NK-92 (cell line): ENCODE results near the gene WDR81.
"Not testable (repeated sequence)": the region's sequence is repeated elsewhere in the genome, so short reads cannot be mapped to it uniquely, and the experiment has no call there.

Source experiments
- DNase-seq: peaks from one replicate; lab custom pipeline; 2025; ENCODE audit not compliant: unreplicated experiment; lab: John Stamatoyannopoulos, UW

The WDR81 gene

DNA sequence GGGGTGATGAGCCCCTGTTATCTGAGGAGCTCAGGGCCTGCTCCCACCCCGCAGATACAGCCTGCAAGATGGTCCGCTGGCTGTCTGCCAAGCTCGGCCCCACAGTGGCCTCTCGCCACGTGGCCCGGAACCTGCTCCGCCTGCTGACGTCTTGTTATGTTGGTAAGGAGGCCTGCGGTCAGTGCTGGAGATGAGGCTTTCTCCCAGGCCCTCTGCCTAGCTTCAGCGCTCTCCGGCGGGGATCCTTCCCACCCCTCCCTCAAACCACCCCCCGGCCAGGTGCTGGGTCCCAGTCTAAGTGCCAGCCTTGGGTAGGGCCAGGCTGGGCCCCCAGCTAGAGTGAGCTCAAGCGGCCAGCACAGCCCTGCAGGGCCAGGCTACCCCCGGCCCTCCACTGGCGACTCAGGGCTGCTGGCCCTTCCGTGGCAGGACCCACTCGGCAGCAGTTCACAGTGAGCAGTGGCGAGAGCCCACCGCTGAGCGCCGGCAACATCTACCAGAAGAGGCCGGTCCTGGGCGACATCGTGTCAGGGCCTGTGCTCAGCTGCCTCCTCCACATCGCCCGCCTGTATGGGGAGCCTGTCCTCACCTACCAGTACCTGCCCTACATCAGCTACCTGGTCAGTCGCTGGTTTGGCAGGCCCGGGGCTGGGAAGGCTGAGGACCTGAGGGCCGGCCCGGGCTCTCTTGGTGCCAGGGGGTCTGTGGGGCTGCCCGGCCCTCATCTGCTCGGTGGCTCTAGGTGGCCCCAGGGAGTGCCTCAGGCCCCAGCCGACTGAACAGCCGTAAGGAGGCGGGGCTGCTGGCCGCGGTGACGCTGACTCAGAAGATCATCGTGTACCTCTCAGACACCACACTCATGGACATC, 6.1 kb downstream of the WDR81 start:
- DNase-seq = no peak

DNA sequence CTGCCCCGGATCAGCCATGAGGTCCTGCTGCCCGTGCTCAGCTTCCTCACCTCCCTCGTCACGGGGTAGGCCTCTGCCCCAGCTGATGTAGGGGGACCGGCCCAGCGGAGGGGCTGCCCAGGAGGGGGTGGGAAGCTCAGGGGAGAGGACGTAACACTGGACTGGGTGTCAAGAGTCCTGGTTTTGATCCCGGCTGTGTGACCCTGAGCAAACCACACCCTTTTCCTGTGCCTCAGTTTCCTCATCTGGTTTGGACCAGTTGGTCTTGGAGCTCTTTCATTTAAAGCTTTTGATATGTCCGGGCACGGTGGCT, 6.6 kb downstream of the WDR81 start:
- DNase-seq = no peak

DNA sequence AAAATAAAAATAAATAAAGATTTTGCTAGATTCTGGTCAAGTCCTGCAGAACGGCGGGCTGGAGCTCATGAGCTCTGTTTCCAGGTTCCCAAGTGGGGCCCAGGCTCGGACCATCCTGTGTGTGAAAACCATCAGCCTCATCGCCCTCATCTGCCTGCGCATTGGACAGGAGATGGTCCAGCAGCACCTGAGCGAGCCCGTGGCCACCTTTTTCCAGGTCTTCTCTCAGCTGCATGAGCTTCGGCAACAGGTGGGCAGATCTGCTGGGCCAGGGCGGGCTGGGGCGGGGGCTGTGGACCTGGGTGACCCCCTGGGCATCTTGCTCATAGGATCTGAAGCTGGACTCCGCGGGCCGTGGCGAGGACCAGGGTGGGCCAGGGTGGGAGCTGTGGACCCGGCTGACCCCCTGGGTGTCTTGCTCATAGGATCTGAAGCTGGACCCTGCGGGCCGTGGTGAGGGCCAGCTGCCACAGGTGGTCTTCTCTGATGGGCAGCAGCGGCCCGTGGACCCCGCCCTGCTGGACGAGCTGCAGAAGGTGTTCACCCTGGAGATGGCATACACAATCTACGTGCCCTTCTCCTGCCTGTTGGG, 7.8 kb downstream of the WDR81 start:
- no peak for DNase-seq

DNA sequence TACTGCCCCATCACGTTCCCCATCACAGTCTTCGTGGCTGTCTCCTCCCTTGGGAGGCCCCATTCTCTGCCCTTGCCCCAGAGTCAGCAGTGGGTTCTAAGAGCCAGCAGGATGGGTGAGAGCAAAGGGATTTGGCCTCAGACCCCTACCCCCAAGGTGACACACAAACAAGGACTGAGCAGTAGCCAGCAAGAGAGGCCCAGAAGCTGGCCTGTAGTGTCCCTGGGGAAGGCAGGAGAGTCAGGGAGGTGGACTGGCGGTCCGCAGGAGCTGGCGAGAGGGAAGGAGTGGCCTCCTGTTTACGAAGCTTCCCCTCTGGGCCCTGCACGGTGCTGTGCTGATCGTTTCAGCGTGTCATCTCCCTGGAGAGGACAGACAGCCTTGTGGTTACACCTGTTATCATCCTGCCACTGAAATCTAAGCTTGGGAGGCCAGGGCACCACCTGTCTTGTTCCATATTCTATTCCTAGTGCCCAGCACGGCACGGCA, 8.4 kb downstream of the WDR81 start:
- no peak for DNase-seq

DNA sequence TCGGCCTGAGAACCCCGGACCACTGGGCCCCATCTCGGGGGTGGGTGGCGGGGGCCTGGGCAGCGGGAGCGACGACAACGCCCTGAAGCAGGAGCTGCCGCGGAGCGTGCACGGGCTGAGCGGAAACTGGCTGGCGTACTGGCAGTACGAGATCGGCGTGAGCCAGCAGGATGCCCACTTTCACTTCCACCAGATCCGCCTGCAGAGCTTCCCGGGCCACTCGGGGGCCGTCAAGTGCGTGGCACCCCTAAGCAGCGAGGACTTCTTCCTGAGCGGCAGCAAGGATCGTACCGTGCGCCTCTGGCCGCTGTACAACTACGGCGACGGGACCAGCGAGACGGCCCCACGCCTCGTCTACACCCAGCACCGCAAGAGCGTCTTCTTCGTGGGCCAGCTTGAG, 9.3 kb downstream of the WDR81 start:
- no peak for DNase-seq

DNA sequence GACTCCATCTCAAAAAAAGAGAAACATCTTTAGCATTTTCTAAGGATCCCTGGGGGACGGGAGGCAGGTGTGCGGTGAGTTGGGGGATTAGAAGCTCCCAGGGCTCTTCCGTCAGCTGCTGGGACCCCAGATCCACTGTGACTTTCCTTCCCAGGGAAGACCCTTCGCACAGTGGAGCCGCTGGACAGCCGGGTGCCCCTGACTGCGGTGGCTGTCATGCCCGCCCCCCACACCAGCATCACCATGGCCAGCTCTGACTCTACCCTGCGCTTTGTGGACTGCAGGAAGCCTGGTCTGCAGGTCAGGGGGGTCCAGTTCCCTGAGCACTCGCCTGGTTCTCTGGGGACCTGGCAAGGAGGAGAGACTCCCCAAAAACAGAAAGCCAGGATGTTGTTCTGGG, 10.9 kb downstream of the WDR81 start:
- no peak for DNase-seq

DNA sequence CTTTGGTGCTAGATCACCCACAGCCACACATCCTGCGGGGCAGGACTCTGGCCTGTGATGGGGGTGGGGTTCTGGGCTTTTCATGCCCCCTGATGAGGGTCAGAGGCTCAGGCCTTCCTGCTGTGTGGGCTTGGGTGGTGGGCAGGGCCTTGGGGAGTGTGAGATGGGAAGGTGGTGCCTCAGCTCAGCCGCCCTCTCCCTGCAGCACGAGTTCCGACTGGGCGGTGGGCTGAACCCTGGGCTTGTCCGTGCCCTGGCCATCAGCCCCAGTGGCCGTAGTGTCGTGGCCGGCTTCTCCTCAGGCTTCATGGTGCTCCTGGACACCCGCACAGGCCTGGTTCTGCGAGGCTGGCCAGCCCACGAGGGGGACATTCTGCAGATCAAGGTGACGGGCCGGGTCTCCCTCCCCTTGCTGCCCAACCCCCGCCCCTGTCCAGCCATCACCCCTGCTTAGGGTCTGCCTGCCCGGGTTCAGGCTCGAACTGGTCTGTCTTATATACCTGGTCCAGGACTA, 11.4 kb downstream of the WDR81 start:
- no peak for DNase-seq

DNA sequence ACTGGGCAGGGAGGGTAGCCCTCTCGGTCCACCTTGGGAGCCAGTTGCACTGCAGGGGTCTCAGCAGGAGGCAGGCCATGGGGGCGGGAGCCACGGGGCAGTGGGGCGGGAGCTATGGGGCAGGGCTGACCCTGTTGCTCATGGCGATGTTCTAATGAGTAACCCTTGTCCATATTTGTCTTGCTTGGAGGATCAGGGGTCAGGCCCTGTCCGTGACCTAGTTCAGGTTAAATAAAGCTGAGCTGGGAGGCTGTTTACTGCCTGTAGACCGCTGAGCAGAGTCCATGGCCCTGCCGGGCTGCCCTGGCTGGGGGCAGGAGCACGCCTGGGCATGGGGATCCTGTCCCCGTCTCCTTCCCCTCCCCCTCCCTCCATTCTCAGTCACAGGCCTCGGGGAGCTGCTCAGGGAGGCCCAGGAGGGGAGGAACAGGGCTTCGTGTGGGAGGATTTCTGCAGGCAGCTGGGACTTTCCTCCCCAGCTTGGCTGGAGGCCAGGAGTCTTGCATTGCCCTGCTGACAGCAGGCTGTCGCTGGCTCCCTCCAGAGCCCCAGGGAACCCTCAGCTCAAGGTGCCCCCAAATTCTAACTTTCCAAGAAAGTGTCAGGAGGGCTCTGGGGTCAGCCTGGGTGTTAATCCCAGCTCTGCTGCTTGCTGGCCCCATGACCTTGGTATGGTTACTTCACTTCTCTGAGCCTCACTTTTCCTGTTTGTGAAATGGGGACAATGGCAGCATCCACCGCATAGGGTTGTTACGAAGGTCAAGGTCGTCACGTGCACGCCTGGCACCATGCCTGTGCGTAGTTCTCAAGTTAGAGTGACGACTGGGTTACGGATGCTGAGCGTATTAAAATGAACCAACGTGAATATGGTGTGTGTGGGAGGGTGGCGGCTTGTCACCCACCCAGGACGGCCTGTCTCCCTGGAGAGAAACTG, 12.1 kb downstream of the WDR81 start:
- no peak for DNase-seq

DNA sequence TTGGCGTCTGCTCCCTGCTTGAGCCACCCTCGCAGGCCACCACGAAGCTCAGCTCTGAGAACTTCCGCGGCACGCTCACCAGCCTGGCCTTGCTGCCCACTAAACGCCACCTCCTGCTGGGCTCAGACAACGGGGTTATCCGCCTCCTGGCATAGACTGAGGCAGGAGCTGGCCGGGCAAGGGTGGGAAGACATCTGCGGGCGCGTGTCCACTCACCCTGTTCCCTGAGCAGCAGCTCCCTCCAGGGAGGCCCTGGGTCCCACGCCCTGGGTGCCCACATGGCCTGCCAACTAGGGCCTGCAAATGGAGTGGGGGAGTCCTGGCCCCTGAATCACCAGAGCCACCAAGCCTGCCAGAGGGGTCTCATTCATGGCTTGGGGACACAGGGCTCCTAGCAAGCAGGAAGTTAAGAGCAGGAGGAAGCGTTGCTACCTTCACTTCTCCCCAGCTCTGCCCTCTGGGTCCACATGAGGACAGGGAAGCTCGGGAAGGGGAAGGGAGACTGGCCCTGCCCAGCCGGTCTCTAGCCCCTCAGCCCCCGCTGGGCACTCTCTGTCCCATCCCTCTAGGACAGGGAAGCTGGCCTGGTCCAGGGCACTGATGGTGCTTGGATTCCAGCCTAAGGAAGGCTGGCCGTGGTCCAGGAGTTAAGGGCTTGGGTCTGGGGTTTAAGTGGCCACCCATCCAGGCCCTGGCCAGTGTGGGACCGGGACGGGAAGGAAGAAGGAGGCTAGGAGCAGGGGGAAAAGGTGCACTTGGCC, 13.2 kb downstream of the WDR81 start:
- no peak for DNase-seq

DNA sequence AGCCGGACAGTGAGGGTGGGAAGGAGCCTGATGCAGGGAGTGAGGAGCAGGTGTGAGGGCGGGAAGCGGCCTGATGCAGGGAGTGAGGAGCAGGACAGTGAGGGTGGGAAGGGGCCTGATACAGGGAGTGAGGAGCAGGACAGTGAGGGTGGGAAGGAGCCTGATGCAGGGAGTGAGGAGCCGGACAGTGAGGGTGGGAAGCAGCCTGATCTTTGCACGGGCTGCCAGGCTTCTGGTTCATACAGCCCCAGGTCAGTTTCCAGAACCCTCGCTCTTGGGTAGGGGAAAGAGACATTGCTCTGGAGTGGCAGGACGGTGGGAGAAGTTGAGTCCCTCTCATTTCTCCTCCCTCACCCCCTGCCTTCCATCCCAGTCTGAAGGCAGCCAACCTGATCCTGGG, 17.4 kb downstream of the WDR81 start:
- DNase-seq = not testable (repeated sequence)

DNA sequence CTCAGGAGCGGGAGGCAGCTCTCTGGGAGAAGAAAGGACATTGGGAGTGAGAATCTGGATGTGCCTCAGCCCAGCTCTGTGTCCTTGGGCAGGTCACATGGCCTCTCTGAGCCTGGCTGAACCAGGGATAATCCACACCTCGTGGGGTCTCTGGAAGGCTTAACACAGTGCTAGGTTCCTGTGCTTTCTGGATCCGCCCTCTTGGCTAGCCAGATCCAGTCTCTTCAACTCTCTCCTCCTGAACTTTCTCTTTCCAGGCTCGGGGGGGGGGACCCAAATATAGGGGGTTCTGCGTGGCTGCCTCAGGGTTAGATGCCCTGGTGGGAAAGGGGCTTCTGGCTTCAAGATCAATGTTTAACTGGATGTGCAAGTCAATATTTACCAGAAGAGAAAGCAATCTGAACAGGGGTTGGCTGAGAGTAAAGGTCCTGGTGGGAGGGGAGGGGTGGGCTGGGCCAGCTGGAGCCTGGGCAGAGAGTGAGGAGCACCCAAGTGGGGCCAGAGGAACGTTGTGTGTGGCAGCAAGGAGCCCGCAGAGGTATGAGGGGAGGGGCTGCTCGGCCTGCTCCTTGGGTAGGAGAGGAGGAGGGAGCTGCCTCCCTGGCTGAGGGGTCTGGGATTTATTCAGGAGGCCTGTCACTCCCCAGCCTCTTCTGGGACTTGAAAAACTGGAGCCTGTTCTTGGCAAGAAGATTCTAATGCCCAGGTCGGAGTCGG, 18.0 kb downstream of the WDR81 start, which contains the start of gene SERPINF2:
Gene SERPINF2, plus strand, starts transcription at position 501 of the 717 bp plus-strand sequence. CDS start 2,125 bp downstream, outside the sequence.
- no peak for DNase-seq

DNA sequence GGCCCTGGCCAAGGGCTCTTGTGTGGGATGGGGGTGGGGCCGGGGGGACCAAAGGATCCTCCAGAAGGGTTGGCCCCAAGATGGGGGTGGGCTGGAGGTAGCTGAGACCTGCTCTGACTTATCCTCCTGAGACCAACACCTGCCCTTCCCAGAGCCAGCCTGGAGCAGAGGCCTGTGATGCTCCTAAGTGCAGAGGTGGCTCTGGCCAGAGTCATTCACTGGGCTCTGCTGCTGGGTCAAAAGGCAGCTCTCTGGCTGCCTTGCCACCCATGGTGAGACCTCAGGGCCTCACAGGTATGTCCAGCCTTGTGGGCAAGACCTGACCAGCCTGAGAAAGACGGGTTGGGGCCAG, 18.6 kb downstream of the WDR81 start:
- no peak for DNase-seq

DNA sequence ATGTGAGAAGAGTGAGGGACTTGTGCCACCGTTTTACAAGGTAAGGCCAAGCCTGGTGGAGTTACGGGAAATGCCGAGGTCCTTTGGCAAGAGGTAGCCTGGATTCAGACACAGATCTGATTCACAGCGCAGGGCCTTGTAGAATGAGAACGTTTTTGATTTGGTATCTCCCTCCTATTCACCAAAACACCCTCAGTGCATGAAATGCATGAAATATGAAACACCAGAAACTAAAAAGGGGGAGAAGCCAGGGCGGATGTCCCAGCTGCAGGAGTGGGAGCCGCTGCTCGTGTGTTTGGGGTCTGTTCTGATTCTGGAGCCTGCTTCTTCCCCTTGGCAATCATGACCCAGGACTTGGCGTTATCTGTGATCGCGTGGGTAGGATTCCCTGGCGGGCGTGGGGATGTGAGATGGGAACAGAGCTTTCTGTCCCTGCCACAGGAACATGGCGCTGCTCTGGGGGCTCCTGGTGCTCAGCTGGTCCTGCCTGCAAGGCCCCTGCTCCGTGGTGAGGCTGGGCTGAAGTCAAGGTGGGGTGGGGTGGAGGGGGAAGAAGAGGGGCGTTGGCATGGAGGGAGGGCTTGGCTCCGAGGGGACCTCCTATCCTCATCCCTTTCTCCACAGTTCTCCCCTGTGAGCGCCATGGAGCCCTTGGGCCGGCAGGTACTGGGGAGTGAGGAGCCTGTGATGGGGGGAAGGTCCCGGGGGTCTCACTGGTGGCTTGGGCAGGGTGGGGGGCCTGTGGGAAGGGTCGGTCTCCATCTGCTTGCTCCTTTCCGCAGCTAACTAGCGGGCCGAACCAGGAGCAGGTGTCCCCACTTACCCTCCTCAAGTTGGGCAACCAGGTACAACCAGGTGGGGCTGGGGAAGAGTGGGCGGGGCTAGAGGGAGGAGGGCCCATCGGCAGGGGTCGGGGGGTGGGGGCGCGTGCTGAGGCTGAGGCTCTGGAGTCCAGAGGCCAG, 20.3 kb downstream of the WDR81 start:
- DNase-seq = no peak

DNA sequence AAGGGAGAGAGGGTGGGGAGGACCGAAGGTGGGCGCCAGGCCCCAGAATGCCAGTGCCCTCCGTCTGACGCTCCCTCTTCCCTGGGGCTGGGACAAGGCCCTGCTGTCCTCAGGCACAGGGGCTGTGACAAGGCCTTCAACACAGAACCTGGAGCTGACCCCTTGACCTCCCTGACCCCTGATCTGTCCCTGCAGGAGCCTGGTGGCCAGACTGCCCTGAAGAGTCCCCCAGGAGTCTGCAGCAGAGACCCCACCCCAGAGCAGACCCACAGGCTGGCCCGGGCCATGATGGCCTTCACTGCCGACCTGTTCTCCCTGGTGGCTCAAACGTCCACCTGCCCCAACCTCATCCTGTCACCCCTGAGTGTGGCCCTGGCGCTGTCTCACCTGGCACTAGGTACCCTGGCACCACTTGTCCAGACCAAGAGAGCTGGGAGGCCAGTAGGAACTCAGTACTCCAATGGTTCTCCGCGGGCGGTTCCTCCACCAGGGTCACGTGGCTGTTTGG, 21.1 kb downstream of the WDR81 start:
- DNase-seq = no peak

DNA sequence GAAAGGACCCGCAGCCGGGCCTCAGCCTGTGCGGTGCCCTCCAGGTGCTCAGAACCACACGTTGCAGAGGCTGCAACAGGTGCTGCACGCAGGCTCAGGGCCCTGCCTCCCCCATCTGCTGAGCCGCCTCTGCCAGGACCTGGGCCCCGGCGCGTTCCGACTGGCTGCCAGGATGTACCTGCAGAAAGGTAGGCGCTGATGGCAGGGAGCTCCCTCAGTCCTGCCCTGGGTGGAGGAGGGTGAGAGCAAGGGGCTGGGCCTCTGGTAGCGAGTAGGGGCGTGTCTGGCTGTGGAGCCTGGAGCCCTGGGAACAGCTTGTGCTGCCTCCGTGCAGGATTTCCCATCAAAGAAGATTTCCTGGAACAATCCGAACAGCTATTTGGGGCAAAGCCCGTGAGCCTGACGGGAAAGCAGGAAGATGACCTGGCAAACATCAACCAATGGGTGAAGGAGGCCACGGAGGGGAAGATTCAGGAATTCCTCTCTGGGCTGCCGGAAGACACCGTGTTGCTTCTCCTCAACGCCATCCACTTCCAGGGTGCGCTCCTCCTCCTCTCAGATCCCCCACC, 22.6 kb downstream of the WDR81 start:
- no peak for DNase-seq

DNA sequence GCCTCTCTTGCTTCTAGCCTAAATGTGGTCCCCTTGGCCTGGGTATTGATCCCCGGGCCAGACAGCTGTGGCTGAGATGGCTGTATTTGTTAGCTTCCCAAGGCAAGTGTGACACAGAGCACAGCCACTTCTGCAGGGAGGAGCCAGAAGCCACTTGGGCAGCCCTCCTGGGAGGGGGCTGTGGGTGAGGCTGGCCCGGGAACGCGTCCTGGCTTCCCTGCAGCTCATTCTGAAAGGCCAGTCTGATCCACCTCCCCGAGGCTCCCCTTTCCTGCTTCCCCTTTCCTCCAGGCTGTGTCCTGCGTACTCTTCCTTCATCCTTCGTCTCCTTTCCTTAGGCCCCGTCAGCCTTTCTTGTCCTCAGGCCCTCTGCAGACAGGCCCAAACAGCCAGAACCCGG, 26.1 kb downstream of the WDR81 start:
- no peak for DNase-seq

DNA sequence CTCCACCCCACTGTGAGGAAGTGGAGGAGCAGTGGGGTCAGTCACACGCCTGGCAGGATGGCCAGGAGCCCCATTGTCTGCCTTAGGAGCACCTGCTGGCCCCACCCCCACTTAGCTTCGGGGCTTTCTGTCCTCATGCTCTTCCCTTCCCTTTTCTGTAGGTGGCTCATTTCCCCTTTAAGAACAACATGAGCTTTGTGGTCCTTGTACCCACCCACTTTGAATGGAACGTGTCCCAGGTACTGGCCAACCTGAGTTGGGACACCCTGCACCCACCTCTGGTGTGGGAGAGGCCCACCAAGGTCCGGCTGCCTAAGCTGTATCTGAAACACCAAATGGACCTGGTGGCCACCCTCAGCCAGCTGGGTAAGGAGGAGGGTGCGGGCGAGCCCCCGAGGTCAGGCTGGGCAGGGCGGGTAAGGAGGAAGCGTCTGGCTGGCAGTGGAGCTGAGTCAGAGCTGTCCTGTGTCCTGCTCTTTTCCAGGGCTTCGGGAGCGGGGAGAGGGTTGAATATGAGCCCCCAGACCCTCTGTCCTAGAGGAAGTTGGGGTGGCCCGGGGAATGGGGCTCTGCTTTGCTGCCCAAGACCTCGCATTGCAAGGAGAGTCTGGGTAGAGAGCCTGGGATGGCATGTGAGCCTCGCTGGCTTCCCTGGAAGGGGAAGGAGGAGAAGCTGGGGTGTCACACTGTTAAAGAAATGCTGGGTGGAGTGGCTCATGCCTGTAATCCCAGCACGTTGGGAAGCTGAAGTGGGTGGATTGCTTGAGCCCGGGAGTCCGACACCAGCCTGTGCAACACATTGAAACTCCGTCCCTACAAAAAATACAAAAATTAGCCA, 28.1 kb downstream of the WDR81 start:
- DNase-seq = no peak
